ENCODE measurements around the gene UVSSA. TPM values are rescaled to one million over a fixed set of nuclear protein-coding genes. Genes with fewer than 3 reads are reported as not detected.

Gene UVSSA
- total and polyA plus RNA-seq, 9 donors: 5.5 to 13.6 (median 9.1) TPM

GRCh38 chr4:1351854-1352566 lies 5.0 kb downstream of the UVSSA start:
- Histone ChIP-seq H3K27me3 (ENCODE audit: control insufficient read depth, insufficient read depth, low read length) (no peaks in the 10 kb centered on the region), H3K9me3 (replicated peaks; ENCODE audit: control insufficient read depth, low read depth, low read length) (no peaks in the 10 kb centered on the region), H3K36me3 (ENCODE audit: control insufficient read depth, insufficient read depth, low read length) (peaks cover 44% of the 10 kb centered on the region), H3K27ac (ENCODE audit: low read length) (peak overlapping the region; percentile 35), H3K4me3 (ENCODE audit: low read length) (no peak overlapping the region), H3K4me1 (ENCODE audit: control insufficient read depth, insufficient read depth, low read length) (peaks cover 18% of the 10 kb centered on the region)
- peak; percentile 79 for DNase-seq
- 40% methylated on average over 22 of the region's 24 CpGs for WGBS (ENCODE audit: insufficient coverage)

- H3K4me3 ChIP-seq (ENCODE audit: low read length): no peak overlapping the region
- H3K27ac ChIP-seq (ENCODE audit: low read length): no peak overlapping the region
- WGBS (ENCODE audit: insufficient coverage): 88% methylated on average over 12 of the region's 12 CpGs
- H3K4me1 ChIP-seq (ENCODE audit: control insufficient read depth, insufficient read depth, low read length): peaks cover 18% of the 10 kb centered on the region
- H3K36me3 ChIP-seq (ENCODE audit: control insufficient read depth, insufficient read depth, low read length): peaks cover 49% of the 10 kb centered on the region
- H3K27me3 ChIP-seq (ENCODE audit: control insufficient read depth, insufficient read depth, low read length): no peaks in the 10 kb centered on the region
- DNase-seq: no peak
- no peaks in the 10 kb centered on the region for H3K9me3 ChIP-seq (replicated peaks; ENCODE audit: control insufficient read depth, low read depth, low read length)
These were observed 5.5 kb downstream of the UVSSA start for GRCh38 chr4:1352567-1352900.

- Histone ChIP-seq H3K4me1 (ENCODE audit: control insufficient read depth, insufficient read depth, low read length) (peaks cover 9% of the 10 kb centered on the region), H3K4me3 (ENCODE audit: low read length) (no peak overlapping the region), H3K27me3 (ENCODE audit: control insufficient read depth, insufficient read depth, low read length) (no peaks in the 10 kb centered on the region), H3K27ac (ENCODE audit: low read length) (no peak overlapping the region), H3K36me3 (ENCODE audit: control insufficient read depth, insufficient read depth, low read length) (peaks cover 50% of the 10 kb centered on the region), H3K9me3 (replicated peaks; ENCODE audit: control insufficient read depth, low read depth, low read length) (no peaks in the 10 kb centered on the region)
- no peak for DNase-seq
- WGBS (ENCODE audit: insufficient coverage): 87% methylated on average over 26 of the region's 30 CpGs
These were observed 6.4 kb downstream of the UVSSA start for GRCh38 chr4:1353186-1354055.

GRCh38 chr4:1354136-1354982 lies 7.4 kb downstream of the UVSSA start:
- WGBS (ENCODE audit: insufficient coverage): 82% methylated on average over 26 of the region's 36 CpGs

GRCh38 chr4:1354983-1355275 lies 7.9 kb downstream of the UVSSA start:
- Histone ChIP-seq H3K9me3 (replicated peaks; ENCODE audit: control insufficient read depth, low read depth, low read length) (no peaks in the 10 kb centered on the region), H3K36me3 (ENCODE audit: control insufficient read depth, insufficient read depth, low read length) (peaks cover 46% of the 10 kb centered on the region), H3K27me3 (ENCODE audit: control insufficient read depth, insufficient read depth, low read length) (no peaks in the 10 kb centered on the region), H3K4me3 (ENCODE audit: low read length) (no peak overlapping the region), H3K4me1 (ENCODE audit: control insufficient read depth, insufficient read depth, low read length) (peaks cover 5% of the 10 kb centered on the region), H3K27ac (ENCODE audit: low read length) (no peak overlapping the region)
- WGBS (ENCODE audit: insufficient coverage): 85% methylated on average over 14 of the region's 18 CpGs
- no peak for DNase-seq

More at GRCh38 chr4:1354136-1354982, 7.4 kb downstream of the UVSSA start:
- H3K27ac ChIP-seq (ENCODE audit: low read length): no peak overlapping the region
- no peaks in the 10 kb centered on the region for H3K9me3 ChIP-seq (replicated peaks; ENCODE audit: control insufficient read depth, low read depth, low read length)
- H3K4me3 ChIP-seq (ENCODE audit: low read length): no peak overlapping the region
- H3K4me1 ChIP-seq (ENCODE audit: control insufficient read depth, insufficient read depth, low read length): peaks cover 5% of the 10 kb centered on the region
- H3K36me3 ChIP-seq (ENCODE audit: control insufficient read depth, insufficient read depth, low read length): peaks cover 50% of the 10 kb centered on the region
- no peak for DNase-seq
- H3K27me3 ChIP-seq (ENCODE audit: control insufficient read depth, insufficient read depth, low read length): no peaks in the 10 kb centered on the region

- peaks cover 5% of the 10 kb centered on the region for H3K4me1 ChIP-seq (ENCODE audit: control insufficient read depth, insufficient read depth, low read length)
- H3K27me3 ChIP-seq (ENCODE audit: control insufficient read depth, insufficient read depth, low read length): no peaks in the 10 kb centered on the region
- DNase-seq: no peak
- no peaks in the 10 kb centered on the region for H3K9me3 ChIP-seq (replicated peaks; ENCODE audit: control insufficient read depth, low read depth, low read length)
- no peak overlapping the region for H3K4me3 ChIP-seq (ENCODE audit: low read length)
- peaks cover 42% of the 10 kb centered on the region for H3K36me3 ChIP-seq (ENCODE audit: control insufficient read depth, insufficient read depth, low read length)
- no peak overlapping the region for H3K27ac ChIP-seq (ENCODE audit: low read length)
- whole genome bisulfite sequencing (ENCODE audit: insufficient coverage): 91% methylated on average over 14 of the region's 14 CpGs
These were observed 8.4 kb downstream of the UVSSA start for GRCh38 chr4:1355378-1355777.

GRCh38 chr4:1356181-1356998 lies 9.4 kb downstream of the UVSSA start:
- Histone ChIP-seq H3K36me3 (ENCODE audit: control insufficient read depth, insufficient read depth, low read length) (peaks cover 40% of the 10 kb centered on the region), H3K4me3 (ENCODE audit: low read length) (no peak overlapping the region), H3K9me3 (replicated peaks; ENCODE audit: control insufficient read depth, low read depth, low read length) (no peaks in the 10 kb centered on the region), H3K27ac (ENCODE audit: low read length) (no peak overlapping the region), H3K27me3 (ENCODE audit: control insufficient read depth, insufficient read depth, low read length) (no peaks in the 10 kb centered on the region), H3K4me1 (ENCODE audit: control insufficient read depth, insufficient read depth, low read length) (peaks cover 5% of the 10 kb centered on the region)
- peak; percentile 67 for DNase-seq
- WGBS (ENCODE audit: insufficient coverage): 50% methylated on average over 26 of the region's 28 CpGs

- Histone ChIP-seq H3K27me3 (ENCODE audit: control insufficient read depth, insufficient read depth, low read length) (no peaks in the 10 kb centered on the region), H3K4me1 (ENCODE audit: control insufficient read depth, insufficient read depth, low read length) (no peaks in the 10 kb centered on the region), H3K4me3 (ENCODE audit: low read length) (no peak overlapping the region), H3K27ac (ENCODE audit: low read length) (no peak overlapping the region), H3K9me3 (replicated peaks; ENCODE audit: control insufficient read depth, low read depth, low read length) (no peaks in the 10 kb centered on the region), H3K36me3 (ENCODE audit: control insufficient read depth, insufficient read depth, low read length) (peaks cover 33% of the 10 kb centered on the region)
- 88% methylated on average over 25 of the region's 27 CpGs for WGBS (ENCODE audit: insufficient coverage)
- DNase-seq: no peak
These were observed 10.6 kb downstream of the UVSSA start for GRCh38 chr4:1357356-1358248.

All from muscle of leg (tissue), 11 donors.